Measurements from ENCODE around the gene SLC9A4. TPM values are rescaled to one million over a fixed set of nuclear protein-coding genes. Genes with fewer than 3 reads are reported as not detected.

SLC9A4 gene
- total and polyA plus RNA-seq, 2 donors (not counting 1 experiment from before 2014, with no cell fraction given), result not detected

DNA sequence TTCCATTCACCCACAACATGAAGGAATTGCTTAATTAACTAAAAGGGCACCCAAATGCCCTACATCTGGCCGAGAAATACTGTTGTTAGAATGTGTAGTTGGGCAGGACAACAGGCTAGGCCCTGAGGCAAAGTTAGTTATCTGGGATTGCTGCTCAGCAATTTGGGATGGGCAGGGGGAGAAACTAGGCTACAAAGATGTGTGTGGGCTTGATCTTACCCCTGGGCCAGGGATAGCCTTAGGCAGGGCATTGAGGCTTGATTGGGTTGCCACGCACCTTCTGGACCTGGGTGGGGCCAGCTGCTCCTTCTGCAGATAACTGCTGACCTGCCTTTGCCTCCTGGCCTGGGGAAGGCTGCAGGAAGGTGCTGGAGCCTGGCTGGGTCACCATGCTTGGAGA is 40.6 kb upstream of the SLC9A4 start:
- no peak overlapping the region for H3K9ac ChIP-seq (ENCODE audit: insufficient read depth, low read length)
- no peak for DNase-seq (ENCODE audit: low read depth in 2 of 2)
- H3K27me3 ChIP-seq (ENCODE audit: control insufficient read depth, insufficient read depth, low read length), result no peaks in the 10 kb centered on the region
- H3K9me3 ChIP-seq (ENCODE audit: control insufficient read depth, insufficient read depth, low read depth, low read length), result no peaks in the 10 kb centered on the region
- no peak overlapping the region for H3K4me3 ChIP-seq (replicated peaks in 1 of 4; ENCODE audit: control extremely low read depth in 1 of 4, insufficient read depth in 1 of 4, low read depth in 3 of 4, low read length in 4 of 4)
- H3K4me1 ChIP-seq (ENCODE audit: control insufficient read depth, extremely low read depth, insufficient read depth, low read length), result no peaks in the 10 kb centered on the region
- TF ChIP-seq, protein P1, sequence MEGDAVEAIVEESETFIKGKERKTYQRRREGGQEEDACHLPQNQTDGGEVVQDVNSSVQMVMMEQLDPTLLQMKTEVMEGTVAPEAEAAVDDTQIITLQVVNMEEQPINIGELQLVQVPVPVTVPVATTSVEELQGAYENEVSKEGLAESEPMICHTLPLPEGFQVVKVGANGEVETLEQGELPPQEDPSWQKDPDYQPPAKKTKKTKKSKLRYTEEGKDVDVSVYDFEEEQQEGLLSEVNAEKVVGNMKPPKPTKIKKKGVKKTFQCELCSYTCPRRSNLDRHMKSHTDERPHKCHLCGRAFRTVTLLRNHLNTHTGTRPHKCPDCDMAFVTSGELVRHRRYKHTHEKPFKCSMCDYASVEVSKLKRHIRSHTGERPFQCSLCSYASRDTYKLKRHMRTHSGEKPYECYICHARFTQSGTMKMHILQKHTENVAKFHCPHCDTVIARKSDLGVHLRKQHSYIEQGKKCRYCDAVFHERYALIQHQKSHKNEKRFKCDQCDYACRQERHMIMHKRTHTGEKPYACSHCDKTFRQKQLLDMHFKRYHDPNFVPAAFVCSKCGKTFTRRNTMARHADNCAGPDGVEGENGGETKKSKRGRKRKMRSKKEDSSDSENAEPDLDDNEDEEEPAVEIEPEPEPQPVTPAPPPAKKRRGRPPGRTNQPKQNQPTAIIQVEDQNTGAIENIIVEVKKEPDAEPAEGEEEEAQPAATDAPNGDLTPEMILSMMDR (conservative IDR thresholded peaks at IDR 0.05 in 1 of 2, IDR thresholded peaks at IDR 0.05 in 1 of 2; ENCODE audit: low read depth in 1 of 2, low read length in 2 of 2), result no peak
- TF ChIP-seq EZH2 (IDR thresholded peaks at IDR 0.05; ENCODE audit: low read length, missing control alignments), result no peak
- H3K27ac ChIP-seq (ENCODE audit: insufficient read depth, low read length), result no peak overlapping the region
- H3K4me2 ChIP-seq (ENCODE audit: extremely low read depth, insufficient read depth, low read length), result no peak overlapping the region
- H2AFZ ChIP-seq (ENCODE audit: low read length), result no peak overlapping the region
- H3K36me3 ChIP-seq (ENCODE audit: control insufficient read depth, insufficient read depth, low read length), result no peaks in the 10 kb centered on the region
- H3K79me2 ChIP-seq (ENCODE audit: control insufficient read depth, insufficient read depth, low read length), result no peaks in the 10 kb centered on the region
- no peaks in the 10 kb centered on the region for H4K20me1 ChIP-seq (ENCODE audit: control insufficient read depth, extremely low read depth, insufficient read depth, low read length)

DNA sequence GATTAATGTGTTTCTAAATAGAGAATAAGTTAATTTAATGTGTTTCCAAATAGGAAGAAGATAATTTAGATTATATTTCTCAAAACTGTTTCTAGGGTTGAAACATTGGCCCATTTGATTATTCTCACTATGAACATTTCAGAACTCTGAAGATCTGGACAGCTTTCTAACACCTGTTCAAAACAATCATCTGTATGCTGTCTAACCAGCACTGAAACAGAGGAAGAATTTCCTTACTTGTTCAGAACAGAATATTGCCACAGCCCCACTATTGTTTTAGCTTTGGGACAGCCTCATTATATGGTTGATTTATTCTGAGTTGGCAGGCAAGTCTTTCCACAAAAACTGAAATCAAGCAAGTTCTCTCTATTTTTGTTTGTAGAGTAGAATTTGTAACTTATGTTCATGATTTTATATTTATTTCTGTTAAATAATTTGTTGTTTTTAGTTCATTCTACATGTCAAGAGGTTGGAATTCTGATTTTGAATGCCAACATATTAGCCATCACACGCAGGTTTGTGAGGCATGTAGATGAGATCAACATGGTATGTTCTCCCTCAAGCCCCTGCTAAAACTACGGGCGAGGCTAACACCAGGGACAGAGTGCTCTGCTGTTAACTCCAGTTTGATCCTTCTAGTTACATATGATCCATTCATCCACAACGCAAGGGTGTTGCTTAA is 38.9 kb upstream of the SLC9A4 start:
- TF ChIP-seq, protein P1 (conservative IDR thresholded peaks at IDR 0.05 in 1 of 2, IDR thresholded peaks at IDR 0.05 in 1 of 2; ENCODE audit: low read depth in 1 of 2, low read length in 2 of 2), result no peak
- no peak for TF ChIP-seq EZH2 (IDR thresholded peaks at IDR 0.05; ENCODE audit: low read length, missing control alignments)
- Histone ChIP-seq H3K36me3 (ENCODE audit: control insufficient read depth, insufficient read depth, low read length) (no peaks in the 10 kb centered on the region), H3K4me2 (ENCODE audit: extremely low read depth, insufficient read depth, low read length) (no peak overlapping the region), H3K27ac (ENCODE audit: insufficient read depth, low read length) (no peak overlapping the region), H3K4me1 (ENCODE audit: control insufficient read depth, extremely low read depth, insufficient read depth, low read length) (no peaks in the 10 kb centered on the region), H3K9ac (ENCODE audit: insufficient read depth, low read length) (no peak overlapping the region), H3K4me3 (replicated peaks in 1 of 4; ENCODE audit: control extremely low read depth in 1 of 4, insufficient read depth in 1 of 4, low read depth in 3 of 4, low read length in 4 of 4) (no peak overlapping the region), H3K27me3 (ENCODE audit: control insufficient read depth, insufficient read depth, low read length) (no peaks in the 10 kb centered on the region), H3K79me2 (ENCODE audit: control insufficient read depth, insufficient read depth, low read length) (no peaks in the 10 kb centered on the region), H3K9me3 (ENCODE audit: control insufficient read depth, insufficient read depth, low read depth, low read length) (no peaks in the 10 kb centered on the region), H2AFZ (ENCODE audit: low read length) (no peak overlapping the region), H4K20me1 (ENCODE audit: control insufficient read depth, extremely low read depth, insufficient read depth, low read length) (no peaks in the 10 kb centered on the region)
- no peak for DNase-seq (ENCODE audit: low read depth in 2 of 2)

DNA sequence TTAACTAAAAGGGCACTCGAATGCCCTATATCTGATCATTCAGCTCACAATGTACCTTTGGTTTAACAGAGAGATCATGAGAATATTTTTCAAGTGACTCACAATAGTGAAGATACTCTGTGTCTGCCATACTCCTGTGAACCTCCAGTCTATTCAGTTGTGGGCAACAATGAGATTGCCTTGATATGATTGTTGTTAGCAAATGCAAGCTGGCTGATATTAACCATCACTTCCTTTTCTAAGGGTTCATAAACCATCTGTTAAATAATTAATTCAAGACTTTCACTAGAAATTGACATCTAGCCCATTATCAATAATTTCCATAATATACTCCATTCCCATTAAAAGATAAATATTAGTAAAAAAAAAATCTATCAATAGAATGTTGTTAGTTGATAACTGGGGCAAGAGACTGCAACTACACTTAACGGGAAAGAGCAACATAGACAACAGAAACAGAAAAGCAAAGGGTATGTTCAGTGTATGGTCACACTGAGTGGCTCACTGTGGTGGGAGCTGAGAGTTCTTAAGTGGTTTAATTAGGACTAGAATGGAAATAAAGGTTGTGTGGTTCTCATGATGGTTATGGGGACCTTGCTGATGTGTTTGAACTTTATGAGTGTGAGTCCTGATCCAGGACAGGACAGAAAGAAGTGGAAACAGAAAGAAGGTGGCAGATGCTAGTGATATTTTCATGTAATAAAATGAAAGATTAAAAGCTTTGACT is 38.2 kb upstream of the SLC9A4 start:
- H3K9ac ChIP-seq (ENCODE audit: insufficient read depth, low read length), result no peak overlapping the region
- H3K27me3 ChIP-seq (ENCODE audit: control insufficient read depth, insufficient read depth, low read length), result no peaks in the 10 kb centered on the region
- no peaks in the 10 kb centered on the region for H3K79me2 ChIP-seq (ENCODE audit: control insufficient read depth, insufficient read depth, low read length)
- H4K20me1 ChIP-seq (ENCODE audit: control insufficient read depth, extremely low read depth, insufficient read depth, low read length), result no peaks in the 10 kb centered on the region
- H3K4me3 ChIP-seq (replicated peaks in 1 of 4; ENCODE audit: control extremely low read depth in 1 of 4, insufficient read depth in 1 of 4, low read depth in 3 of 4, low read length in 4 of 4), result no peak overlapping the region
- H3K4me1 ChIP-seq (ENCODE audit: control insufficient read depth, extremely low read depth, insufficient read depth, low read length), result no peaks in the 10 kb centered on the region
- no peaks in the 10 kb centered on the region for H3K36me3 ChIP-seq (ENCODE audit: control insufficient read depth, insufficient read depth, low read length)
- no peak for TF ChIP-seq EZH2 (IDR thresholded peaks at IDR 0.05; ENCODE audit: low read length, missing control alignments)
- TF ChIP-seq, protein P1 (conservative IDR thresholded peaks at IDR 0.05 in 1 of 2, IDR thresholded peaks at IDR 0.05 in 1 of 2; ENCODE audit: low read depth in 1 of 2, low read length in 2 of 2), result no peak
- DNase-seq (ENCODE audit: low read depth in 2 of 2), result no peak
- no peaks in the 10 kb centered on the region for H3K9me3 ChIP-seq (ENCODE audit: control insufficient read depth, insufficient read depth, low read depth, low read length)
- H3K4me2 ChIP-seq (ENCODE audit: extremely low read depth, insufficient read depth, low read length), result no peak overlapping the region
- no peak overlapping the region for H3K27ac ChIP-seq (ENCODE audit: insufficient read depth, low read length)
- H2AFZ ChIP-seq (ENCODE audit: low read length), result no peak overlapping the region

Data from fibroblast of lung (primary cell).